ENCODE measurements around the gene RNPEPL1. TPM values are rescaled to one million over a fixed set of nuclear protein-coding genes. Genes with fewer than 3 reads are reported as not detected.

The RNPEPL1 gene
- total RNA-seq, 4 donors from 2014 or later: 85.0 to 175 (median 154) TPM

DNA sequence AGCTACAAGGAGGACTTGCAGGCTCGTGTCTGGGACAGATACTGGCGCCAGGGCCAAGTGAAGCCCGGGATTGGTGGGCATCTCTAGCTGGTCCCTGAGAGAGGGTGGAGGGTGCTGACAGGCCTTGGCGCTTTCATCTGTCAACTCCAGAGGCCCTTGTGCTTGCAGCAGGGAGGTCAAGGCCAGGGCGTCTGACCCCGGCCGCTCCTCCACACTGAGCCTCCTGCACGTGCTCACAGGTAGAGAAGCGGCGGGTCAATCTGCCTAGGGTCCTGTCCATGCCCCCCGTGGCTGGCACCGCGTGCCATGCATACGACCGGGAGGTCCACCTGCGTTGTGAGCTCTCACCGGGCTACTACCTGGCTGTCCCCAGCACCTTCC, 27.8 kb downstream of the RNPEPL1 start:
- DNase-seq: peak in 2 of 3 donors; percentile 38 to 43
- no peaks in the 10 kb centered on the region for H3K27me3 ChIP-seq
- TF ChIP-seq POLR2A (IDR thresholded peaks at IDR 0.05): no peak
- TF ChIP-seq, protein P1, sequence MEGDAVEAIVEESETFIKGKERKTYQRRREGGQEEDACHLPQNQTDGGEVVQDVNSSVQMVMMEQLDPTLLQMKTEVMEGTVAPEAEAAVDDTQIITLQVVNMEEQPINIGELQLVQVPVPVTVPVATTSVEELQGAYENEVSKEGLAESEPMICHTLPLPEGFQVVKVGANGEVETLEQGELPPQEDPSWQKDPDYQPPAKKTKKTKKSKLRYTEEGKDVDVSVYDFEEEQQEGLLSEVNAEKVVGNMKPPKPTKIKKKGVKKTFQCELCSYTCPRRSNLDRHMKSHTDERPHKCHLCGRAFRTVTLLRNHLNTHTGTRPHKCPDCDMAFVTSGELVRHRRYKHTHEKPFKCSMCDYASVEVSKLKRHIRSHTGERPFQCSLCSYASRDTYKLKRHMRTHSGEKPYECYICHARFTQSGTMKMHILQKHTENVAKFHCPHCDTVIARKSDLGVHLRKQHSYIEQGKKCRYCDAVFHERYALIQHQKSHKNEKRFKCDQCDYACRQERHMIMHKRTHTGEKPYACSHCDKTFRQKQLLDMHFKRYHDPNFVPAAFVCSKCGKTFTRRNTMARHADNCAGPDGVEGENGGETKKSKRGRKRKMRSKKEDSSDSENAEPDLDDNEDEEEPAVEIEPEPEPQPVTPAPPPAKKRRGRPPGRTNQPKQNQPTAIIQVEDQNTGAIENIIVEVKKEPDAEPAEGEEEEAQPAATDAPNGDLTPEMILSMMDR (IDR thresholded peaks at IDR 0.05): no peak
- no peak overlapping the region for H3K4me3 ChIP-seq
- H3K36me3 ChIP-seq: peaks cover 0 to 61% (median 0%) of the 10 kb centered on the region in 3 donors
- H3K4me1 ChIP-seq: no peaks in the 10 kb centered on the region
- no peak overlapping the region for H3K27ac ChIP-seq
- H3K9me3 ChIP-seq: no peaks in the 10 kb centered on the region

DNA sequence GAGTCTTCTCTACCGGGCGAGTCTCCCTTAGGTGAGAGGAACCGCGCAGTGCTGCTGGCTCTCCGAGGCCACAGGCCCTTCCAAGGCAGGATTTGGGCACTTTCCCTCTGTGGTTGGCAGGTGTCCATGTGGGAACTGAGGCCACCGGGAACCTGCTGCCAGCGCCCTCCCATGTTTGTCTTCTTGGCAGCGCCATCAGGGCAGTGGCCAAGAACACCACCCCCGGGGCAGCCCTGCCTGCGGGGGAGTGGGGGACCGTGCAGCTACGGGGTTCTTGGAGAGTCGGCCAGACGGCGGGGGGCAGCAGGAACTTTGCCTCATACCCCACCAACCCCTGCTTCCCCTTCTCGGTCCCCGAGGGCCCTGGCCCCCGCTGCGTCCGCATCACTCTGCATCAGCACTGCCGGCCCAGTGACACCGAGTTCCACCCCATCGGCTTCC, 28.2 kb downstream of the RNPEPL1 start:
- no peaks in the 10 kb centered on the region for H3K9me3 ChIP-seq

DNA sequence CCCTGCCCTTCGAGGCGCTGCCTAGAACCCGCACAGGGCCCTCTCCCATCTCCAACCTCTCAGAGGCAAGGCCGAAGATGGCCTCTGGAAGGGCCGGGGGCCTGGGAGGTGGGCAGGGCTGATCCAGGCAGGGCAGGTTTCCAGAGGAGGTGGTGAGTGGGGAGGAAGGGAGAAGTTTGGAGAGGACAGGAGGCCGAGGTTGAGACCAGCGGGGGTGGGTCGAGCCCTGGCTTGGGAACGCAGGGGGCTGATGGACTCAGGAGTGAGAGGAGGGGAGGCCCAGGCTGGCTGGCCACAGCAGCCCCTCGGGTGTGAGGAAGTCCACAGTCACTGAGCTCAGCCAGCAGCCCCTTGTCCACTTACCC, 28.8 kb downstream of the RNPEPL1 start:
- H3K4me1 ChIP-seq: no peaks in the 10 kb centered on the region
- no peak overlapping the region for H3K4me3 ChIP-seq
- peak in 2 of 3 donors; percentile 36 to 41 for DNase-seq
- H3K27me3 ChIP-seq: no peaks in the 10 kb centered on the region
- H3K36me3 ChIP-seq: peaks cover 0 to 52% (median 0%) of the 10 kb centered on the region in 3 donors
- no peak overlapping the region for H3K27ac ChIP-seq
- TF ChIP-seq, protein P1 (IDR thresholded peaks at IDR 0.05): no peak
- TF ChIP-seq POLR2A (IDR thresholded peaks at IDR 0.05): no peak
- no peaks in the 10 kb centered on the region for H3K9me3 ChIP-seq

More for the DNA sequence above, 28.2 kb downstream of the RNPEPL1 start:
- TF ChIP-seq, protein P1 (IDR thresholded peaks at IDR 0.05): no peak
- TF ChIP-seq POLR2A (IDR thresholded peaks at IDR 0.05): no peak
- Histone ChIP-seq H3K27me3 (no peaks in the 10 kb centered on the region), H3K4me1 (no peaks in the 10 kb centered on the region), H3K27ac (no peak overlapping the region), H3K4me3 (no peak overlapping the region), H3K36me3 (peaks cover 0 to 57% (median 0%) of the 10 kb centered on the region in 3 donors)
- peak in 2 of 3 donors; percentile 43 for DNase-seq

DNA sequence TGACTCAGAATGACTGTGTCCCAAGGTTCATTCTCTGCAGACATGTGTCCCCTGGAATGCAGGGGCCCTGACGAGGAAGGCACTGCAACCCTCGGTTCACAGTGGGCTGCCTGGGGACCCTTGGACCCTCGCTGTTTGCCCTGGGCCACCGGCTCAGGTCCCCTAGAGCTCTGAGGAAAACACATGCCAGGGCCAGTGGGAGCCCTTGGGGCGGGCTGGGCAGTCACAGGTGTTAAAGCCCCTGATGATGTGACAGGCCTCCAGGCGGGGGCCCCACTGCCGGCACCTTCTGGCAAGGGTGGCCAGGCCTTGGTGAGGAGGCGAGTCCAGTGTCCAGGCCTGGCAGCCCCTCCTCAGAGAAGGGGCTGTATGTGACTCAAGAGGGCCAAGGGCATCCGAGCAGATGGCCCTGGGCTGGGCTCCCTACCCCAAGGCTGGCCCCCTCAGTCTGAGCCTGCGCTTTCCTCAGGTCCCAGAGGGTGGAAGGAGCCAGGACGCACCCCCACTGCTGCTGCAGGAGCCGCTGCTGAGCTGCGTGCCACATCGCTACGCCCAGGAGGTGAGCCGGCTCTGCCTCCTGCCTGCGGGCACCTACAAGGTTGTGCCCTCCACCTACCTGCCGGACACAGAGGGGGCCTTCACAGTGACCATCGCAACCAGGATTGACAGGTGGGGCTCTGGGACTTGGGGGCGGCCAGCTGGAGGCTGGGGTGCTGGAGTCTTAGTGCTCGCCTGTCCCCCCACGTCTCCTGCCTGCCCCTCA, 29.3 kb downstream of the RNPEPL1 start:
- Histone ChIP-seq H3K36me3 (peaks cover 0 to 46% (median 0%) of the 10 kb centered on the region in 3 donors), H3K27me3 (no peaks in the 10 kb centered on the region), H3K9me3 (no peaks in the 10 kb centered on the region), H3K27ac (no peak overlapping the region), H3K4me1 (no peaks in the 10 kb centered on the region), H3K4me3 (no peak overlapping the region)
- no peak for TF ChIP-seq POLR2A (IDR thresholded peaks at IDR 0.05)
- TF ChIP-seq, protein P1 (IDR thresholded peaks at IDR 0.05): no peak
- peak in 2 of 3 donors; percentile 37 to 40 for DNase-seq

DNA sequence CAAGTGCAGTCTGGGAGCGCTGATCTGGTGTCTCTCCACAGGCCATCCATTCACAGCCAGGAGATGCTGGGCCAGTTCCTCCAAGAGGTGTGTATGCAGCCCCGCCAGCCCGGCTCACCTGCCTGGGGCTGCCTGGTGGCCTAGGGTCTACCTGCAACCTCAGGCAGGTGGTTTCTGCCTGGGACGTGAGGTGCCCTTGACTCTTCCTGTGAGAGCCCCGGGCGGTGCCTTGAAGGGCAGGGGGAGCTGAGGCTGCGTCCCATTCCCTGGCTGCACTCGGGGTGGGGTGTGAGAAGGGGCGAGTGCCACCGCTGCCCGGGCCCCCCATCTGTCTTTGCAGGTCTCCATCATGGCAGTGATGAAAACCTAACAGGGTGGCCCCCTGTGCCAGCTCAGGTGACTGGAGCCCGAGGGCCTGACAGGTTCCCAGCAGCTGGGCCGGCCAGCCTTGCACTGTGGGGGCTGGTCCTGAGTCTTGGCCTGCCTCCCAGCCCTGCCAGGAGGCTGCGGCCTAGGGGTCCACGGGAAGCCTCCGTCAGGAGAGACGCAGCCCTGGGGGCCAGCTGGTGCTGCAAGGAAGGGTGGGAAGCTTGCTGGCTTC, 30.1 kb downstream of the RNPEPL1 start:
- H3K36me3 ChIP-seq: peaks cover 0 to 42% (median 0%) of the 10 kb centered on the region in 3 donors
- peaks cover 0 to 7% (median 0%) of the 10 kb centered on the region in 4 donors for H3K4me1 ChIP-seq
- H3K4me3 ChIP-seq: no peak overlapping the region
- H3K9me3 ChIP-seq: no peaks in the 10 kb centered on the region
- H3K27ac ChIP-seq: no peak overlapping the region
- H3K27me3 ChIP-seq: no peaks in the 10 kb centered on the region
- DNase-seq: peak in 2 of 3 donors; percentile 37 to 39
- TF ChIP-seq POLR2A (IDR thresholded peaks at IDR 0.05): no peak
- TF ChIP-seq, protein P1 (IDR thresholded peaks at IDR 0.05): no peak

Data from Peyer's patch (tissue), 4 donors.